AG09309 (cell line): ENCODE data around the gene RALGAPA1.

Experiments
- DNase-seq: peaks from one replicate; pipeline ENCODE4 v3.0.0-alpha.2; 2010; ENCODE audit warnings: low read depth
- H3K4me3 ChIP-seq: 2 replicates; pipeline ENCODE4 v1.5.1; 2011; ENCODE audit warnings: mild to moderate bottlenecking, low read depth, low read length, moderate library complexity; ENCODE audit not compliant: control insufficient read depth
- CTCF ChIP-seq: IDR thresholded peaks from 2 replicates; pipeline ENCODE4 v1.5.1; 2011; ENCODE audit warnings: mild to moderate bottlenecking, low read depth, low read length, inconsistent platforms; ENCODE audit not compliant: insufficient read depth, control insufficient read depth; ENCODE audit errors: missing control alignments

Gene RALGAPA1

GRCh38 chr14:35573911-35574310 lies 235.2 kb downstream of the RALGAPA1 start:
- no peak for TF ChIP-seq CTCF
- DNase-seq = no peak

GRCh38 chr14:35571598-35571997 lies 237.5 kb downstream of the RALGAPA1 start:
- DNase-seq = no peak
- no peak for TF ChIP-seq CTCF
- no peak overlapping the region for H3K4me3 ChIP-seq

More at GRCh38 chr14:35573911-35574310, 235.2 kb downstream of the RALGAPA1 start:
- no peak overlapping the region for H3K4me3 ChIP-seq

- TF ChIP-seq CTCF = no peak
- DNase-seq = no peak
- H3K4me3 ChIP-seq = no peak overlapping the region
Measured at GRCh38 chr14:35565871-35566464, 243.1 kb downstream of the RALGAPA1 start.

GRCh38 chr14:35558680-35559079 lies 250.4 kb downstream of the RALGAPA1 start:
- no peak for TF ChIP-seq CTCF
- DNase-seq = no peak
- H3K4me3 ChIP-seq = no peak overlapping the region

- TF ChIP-seq CTCF = no peak
- no peak for DNase-seq
- H3K4me3 ChIP-seq = no peak overlapping the region
Measured at GRCh38 chr14:35557221-35557747, 251.8 kb downstream of the RALGAPA1 start.

- DNase-seq = no peak
- no peak overlapping the region for H3K4me3 ChIP-seq
- TF ChIP-seq CTCF = no peak
Measured at GRCh38 chr14:35556548-35556947, 252.5 kb downstream of the RALGAPA1 start.
